Body of pancreas (tissue), 4 donors: ENCODE data around the gene SRPK1.

Source experiments
- CTCF ChIP-seq, 7 experiments: fragments of 450-650 bp in 4 of 7; fragments of 200-600 bp in 3 of 7; sonication (generic) in 3 of 7; IDR thresholded peaks; one replicate each; pipeline ENCODE4 v1.5.1; 2016 to 2019; ENCODE audit warnings: antibody characterized with exemption in 7 of 7
- POLR2A ChIP-seq, 3 donors: fragments of 450-650 bp; IDR thresholded peaks; one replicate each; pipeline ENCODE4 v1.6.1; 2016; ENCODE audit warnings: antibody characterized with exemption in 3 of 3, mild to moderate bottlenecking in 2 of 3

- TF ChIP-seq CTCF (IDR thresholded peaks at IDR 0.05): no peak
- TF ChIP-seq POLR2A (IDR thresholded peaks at IDR 0.05): no peak
Observed at GRCh38 chr6:35894776-35895175, 26.1 kb downstream of the SRPK1 start.
